ENCODE results near the gene OGDHL.
"Not testable (repeated sequence)": the region's sequence is repeated elsewhere in the genome, so short reads cannot be mapped to it uniquely, and the experiment has no call there.

The OGDHL gene

GRCh38 chr10:49738616-49739360, 23.3 kb downstream of the OGDHL start:
- no peak for FAIRE-seq

- FAIRE-seq, result no peak
Observed at GRCh38 chr10:49737474-49738201, 24.5 kb downstream of the OGDHL start.

GRCh38 chr10:49736564-49737113, 25.5 kb downstream of the OGDHL start:
- no peak for FAIRE-seq

- no peak for FAIRE-seq
Observed at GRCh38 chr10:49735848-49736563, 26.1 kb downstream of the OGDHL start.

- FAIRE-seq, result no peak
Observed at GRCh38 chr10:49735161-49735560, 27.0 kb downstream of the OGDHL start.

- no peak for FAIRE-seq
Observed at GRCh38 chr10:49734676-49735075, 27.4 kb downstream of the OGDHL start.

- FAIRE-seq, result no peak
Observed at GRCh38 chr10:49733866-49734265, 28.3 kb downstream of the OGDHL start.

GRCh38 chr10:49726593-49726992, 35.5 kb downstream of the OGDHL start:
- no peak for FAIRE-seq

GRCh38 chr10:49715157-49715556, 47.0 kb downstream of the OGDHL start:
- not testable (repeated sequence) for FAIRE-seq

- FAIRE-seq, result no peak
Observed at GRCh38 chr10:49713266-49713665, 48.9 kb downstream of the OGDHL start.

GRCh38 chr10:49711481-49711880, 50.6 kb downstream of the OGDHL start:
- no peak for FAIRE-seq

- FAIRE-seq, result no peak
Observed at GRCh38 chr10:49710966-49711365, 51.2 kb downstream of the OGDHL start.

- FAIRE-seq, result no peak
Observed at GRCh38 chr10:49709934-49710333, 52.2 kb downstream of the OGDHL start.

GRCh38 chr10:49707585-49707984, 54.5 kb downstream of the OGDHL start:
- no peak for FAIRE-seq

- FAIRE-seq, result no peak
Observed at GRCh38 chr10:49700997-49701396, 61.1 kb downstream of the OGDHL start.

- no peak for FAIRE-seq
Observed at GRCh38 chr10:49700211-49700610, 61.9 kb downstream of the OGDHL start.

GRCh38 chr10:49698679-49699078, 63.4 kb downstream of the OGDHL start:
- no peak for FAIRE-seq

GRCh38 chr10:49696311-49696710, 65.8 kb downstream of the OGDHL start:
- no peak for FAIRE-seq

- FAIRE-seq, result no peak
Observed at GRCh38 chr10:49694466-49694865, 67.7 kb downstream of the OGDHL start.

- FAIRE-seq, result no peak
Observed at GRCh38 chr10:49691588-49691987, 70.5 kb downstream of the OGDHL start.

GRCh38 chr10:49690698-49691356, 71.3 kb downstream of the OGDHL start:
- FAIRE-seq, result no peak

- FAIRE-seq, result no peak
Observed at GRCh38 chr10:49689882-49690510, 72.1 kb downstream of the OGDHL start.

All from G401.6 (cell line).